ENCODE results near the gene NUP188. TPM values are rescaled to one million over a fixed set of nuclear protein-coding genes. Genes with fewer than 3 reads are reported as not detected.

Gene NUP188
- total and polyA plus RNA-seq, 2 of the 13 experiments (the other 11 are each of a cell fraction or from before 2014, with no cell fraction given) = 28.0 to 38.5 TPM

GRCh38 chr9:129014124-129014523 lies 66.6 kb downstream of the NUP188 start:
- POLR2A ChIA-PET = no interaction called here
- ATAC-seq (no peak), FAIRE-seq (no peak), DNase-seq (ENCODE audit: low spot score) (no peak)
- intact Hi-C loops (cut with micrococcal nuclease; ENCODE audit: unreplicated experiment) = no loop called here
- H3K9me3 ChIP-seq (ENCODE audit: low read length) = no peaks in the 10 kb centered on the region
- 100% methylated on average over 3 of the region's 11 CpGs for whole genome bisulfite sequencing (ENCODE audit: low lambda C conversion rate)
- H3K79me2 ChIP-seq (ENCODE audit: insufficient read depth, low read length) = no peaks in the 10 kb centered on the region
- H3K36me3 ChIP-seq (replicated peaks in 1 of 2; ENCODE audit: control insufficient read depth in 1 of 2, insufficient read depth in 2 of 2, low read length in 2 of 2) = peaks cover 9 to 17% of the 10 kb centered on the region in 2 experiments; a peak in 4 of 5 replicates
- CTCF ChIA-PET (ENCODE audit: low intra/inter-chr PET ratio, low total read pairs) = no interaction called here
- TF ChIP-seq HDAC2 (CRISPR knock-in tag; IDR thresholded peaks at IDR 0.05) (no peak), MBD4 (IDR thresholded peaks at IDR 0.05; ENCODE audit: borderline replicate concordance, low read length) (no peak), GMEB1 (CRISPR knock-in tag; IDR thresholded peaks at IDR 0.05; ENCODE audit: borderline replicate concordance) (no peak), PRPF4 (IDR thresholded peaks at IDR 0.05; ENCODE audit: low read depth, low read length, poor library complexity, severe bottlenecking) (no peak)
- no peak overlapping the region for H3K4me2 ChIP-seq (ENCODE audit: low read depth, low read length)
- H3K9ac ChIP-seq (ENCODE audit: insufficient read depth, low read depth, low read length) = no peak overlapping the region
- no peak overlapping the region for H2AFZ ChIP-seq (ENCODE audit: low read length)
- no peaks in the 10 kb centered on the region for H3K27me3 ChIP-seq (ENCODE audit: control insufficient read depth in 1 of 2, insufficient read depth in 2 of 2, low read length in 2 of 2)
- no TSS peak for BruUV-seq (replicated peaks)
- no peak overlapping the region for H3K27ac ChIP-seq (ENCODE audit: extremely low read length, insufficient read depth, low read length)
- in situ Hi-C loops (cut with HindIII; ENCODE audit: extremely low pct_ligation_motif_present, low pct_unique_long_range_greater_than_20kb) = no loop called here
- H3K4me3 ChIP-seq (replicated peaks in 1 of 3; ENCODE audit: insufficient read depth in 1 of 3, low read depth in 2 of 3, low read length in 3 of 3) = no peak overlapping the region
- H3K4me1 ChIP-seq (ENCODE audit: insufficient read depth, low read length) = no peaks in the 10 kb centered on the region
- H4K20me1 ChIP-seq (ENCODE audit: insufficient read depth, low read length) = no peaks in the 10 kb centered on the region

GRCh38 chr9:129014608-129015007 lies 67.1 kb downstream of the NUP188 start:
- no peak overlapping the region for H2AFZ ChIP-seq (ENCODE audit: low read length)
- ATAC-seq (no peak), FAIRE-seq (no peak), DNase-seq (ENCODE audit: low spot score) (no peak)
- intact Hi-C loops (cut with micrococcal nuclease; ENCODE audit: unreplicated experiment) = no loop called here
- H3K9ac ChIP-seq (ENCODE audit: insufficient read depth, low read depth, low read length) = no peak overlapping the region
- H4K20me1 ChIP-seq (ENCODE audit: insufficient read depth, low read length) = no peaks in the 10 kb centered on the region
- H3K36me3 ChIP-seq (replicated peaks in 1 of 2; ENCODE audit: control insufficient read depth in 1 of 2, insufficient read depth in 2 of 2, low read length in 2 of 2) = peaks cover 9 to 17% of the 10 kb centered on the region in 2 experiments; a peak in 4 of 5 replicates
- H3K4me2 ChIP-seq (ENCODE audit: low read depth, low read length) = no peak overlapping the region
- WGBS (ENCODE audit: low lambda C conversion rate) = 89% methylated on average over 8 of the region's 8 CpGs
- no peak overlapping the region for H3K4me3 ChIP-seq (replicated peaks in 1 of 3; ENCODE audit: insufficient read depth in 1 of 3, low read depth in 2 of 3, low read length in 3 of 3)
- CTCF ChIA-PET (ENCODE audit: low intra/inter-chr PET ratio, low total read pairs) = no interaction called here
- no peaks in the 10 kb centered on the region for H3K27me3 ChIP-seq (ENCODE audit: control insufficient read depth in 1 of 2, insufficient read depth in 2 of 2, low read length in 2 of 2)
- no peaks in the 10 kb centered on the region for H3K79me2 ChIP-seq (ENCODE audit: insufficient read depth, low read length)
- in situ Hi-C loops (cut with HindIII; ENCODE audit: extremely low pct_ligation_motif_present, low pct_unique_long_range_greater_than_20kb) = no loop called here
- POLR2A ChIA-PET = no interaction called here
- BruUV-seq (replicated peaks) = no TSS peak
- TF ChIP-seq CEBPB (IDR thresholded peaks at IDR 0.05; ENCODE audit: borderline replicate concordance, low read depth, low read length) (peak; percentile 73), GMEB1 (CRISPR knock-in tag; IDR thresholded peaks at IDR 0.05; ENCODE audit: borderline replicate concordance) (no peak), ZNF766 (CRISPR knock-in tag; IDR thresholded peaks at IDR 0.05; ENCODE audit: borderline replicate concordance) (no peak)
- no peak overlapping the region for H3K27ac ChIP-seq (ENCODE audit: extremely low read length, insufficient read depth, low read length)
- H3K9me3 ChIP-seq (ENCODE audit: low read length) = no peaks in the 10 kb centered on the region
- no peaks in the 10 kb centered on the region for H3K4me1 ChIP-seq (ENCODE audit: insufficient read depth, low read length)

Measured in HepG2 (cell line).